Measurements from ENCODE around the gene FABP2. TPM values are rescaled to one million over a fixed set of nuclear protein-coding genes. Genes with fewer than 3 reads are reported as not detected.

The FABP2 gene
- total RNA-seq, 1 donor from 2014 or later, result not detected

GRCh38 chr4:119317990-119318389, 3.9 kb downstream of the FABP2 start:
- intact Hi-C loops (cut with DNase I), result loop anchor here (10.0 kb wide), 1 partner anchor 307 kb away; the partner anchor contains the start of gene PDE5A
- DNase-seq (ENCODE audit: missing footprints), result no peak
- no peak for ATAC-seq

- intact Hi-C loops (cut with DNase I), result loop anchor here (2.0 to 10.0 kb wide), 2 partner anchors 310 to 736 kb away; partner anchors contain the start of gene PDE5A
- no peak for ATAC-seq
- no peak for DNase-seq (ENCODE audit: missing footprints)
Observed at GRCh38 chr4:119315036-119315435, 6.9 kb downstream of the FABP2 start.

GRCh38 chr4:119314356-119314755, 7.6 kb downstream of the FABP2 start:
- DNase-seq (ENCODE audit: missing footprints) (no peak), ATAC-seq (peak; percentile 69)
- intact Hi-C loops (cut with DNase I), result loop anchor here (1.0 to 10.0 kb wide), 3 partner anchors 177 to 736 kb away; partner anchors contain the start of gene PDE5A

GRCh38 chr4:119313237-119313636, 8.7 kb downstream of the FABP2 start:
- no peak for ATAC-seq
- DNase-seq (ENCODE audit: missing footprints), result no peak
- intact Hi-C loops (cut with DNase I), result loop anchor here (10.0 kb wide), 1 partner anchor 312 kb away; the partner anchor contains the start of gene PDE5A

- ATAC-seq, result no peak
- intact Hi-C loops (cut with DNase I), result loop anchor here (10.0 kb wide), 1 partner anchor 314 kb away; the partner anchor contains the start of gene PDE5A
- no peak for DNase-seq (ENCODE audit: missing footprints)
Observed at GRCh38 chr4:119310826-119311225, 11.1 kb downstream of the FABP2 start.

GRCh38 chr4:119307606-119308005, 14.3 kb downstream of the FABP2 start:
- DNase-seq (ENCODE audit: missing footprints) (no peak), ATAC-seq (no peak)
- intact Hi-C loops (cut with DNase I), result no loop called here

GRCh38 chr4:119304431-119304830, 17.5 kb downstream of the FABP2 start:
- ATAC-seq (no peak), DNase-seq (ENCODE audit: missing footprints) (no peak)
- intact Hi-C loops (cut with DNase I), result no loop called here

- intact Hi-C loops (cut with DNase I), result no loop called here
- DNase-seq (ENCODE audit: missing footprints), result no peak
- ATAC-seq, result no peak
Observed at GRCh38 chr4:119303587-119304305, 18.2 kb downstream of the FABP2 start.

GRCh38 chr4:119302073-119302832, 19.7 kb downstream of the FABP2 start:
- ATAC-seq (no peak), DNase-seq (ENCODE audit: missing footprints) (no peak)
- intact Hi-C loops (cut with DNase I), result no loop called here

- ATAC-seq, result peak; percentile 98
- intact Hi-C loops (cut with DNase I), result no loop called here
- peak; percentile 99 for DNase-seq (ENCODE audit: missing footprints)
Observed at GRCh38 chr4:119300101-119300978, 21.6 kb downstream of the FABP2 start.

GRCh38 chr4:119299741-119300100, 22.2 kb downstream of the FABP2 start:
- DNase-seq (ENCODE audit: missing footprints) (no peak), ATAC-seq (peak; percentile 7)
- intact Hi-C loops (cut with DNase I), result no loop called here

- no peak for ATAC-seq
- intact Hi-C loops (cut with DNase I), result no loop called here
- DNase-seq (ENCODE audit: missing footprints), result no peak
Observed at GRCh38 chr4:119299260-119299671, 22.7 kb downstream of the FABP2 start.

GRCh38 chr4:119297795-119298194, 24.1 kb downstream of the FABP2 start:
- DNase-seq (ENCODE audit: missing footprints) (no peak), ATAC-seq (no peak)
- intact Hi-C loops (cut with DNase I), result no loop called here

GRCh38 chr4:119296356-119296755, 25.6 kb downstream of the FABP2 start:
- DNase-seq (ENCODE audit: missing footprints), result no peak
- ATAC-seq, result no peak
- intact Hi-C loops (cut with DNase I), result no loop called here

GRCh38 chr4:119290598-119290997, 31.3 kb downstream of the FABP2 start:
- DNase-seq (ENCODE audit: missing footprints) (no peak), ATAC-seq (no peak)
- intact Hi-C loops (cut with DNase I), result no loop called here

- no peak for DNase-seq (ENCODE audit: missing footprints)
- intact Hi-C loops (cut with DNase I), result loop anchor here (5.0 to 10.0 kb wide), 4 partner anchors 75 to 547 kb away; partner anchors contain the start of gene USP53
- ATAC-seq, result no peak
Observed at GRCh38 chr4:119289313-119289712, 32.6 kb downstream of the FABP2 start.

GRCh38 chr4:119286377-119287002, 35.4 kb downstream of the FABP2 start:
- intact Hi-C loops (cut with DNase I), result loop anchor here (5.0 to 10.0 kb wide), 4 partner anchors 72 to 544 kb away; partner anchors contain the start of gene USP53
- ATAC-seq, result peak; percentile 48
- DNase-seq (ENCODE audit: missing footprints), result no peak

Measured in Right ventricle myocardium inferior (tissue), 1 donor.